H1 (cell line): Measurements from ENCODE around the gene PKD1L1. TPM values are rescaled to one million over a fixed set of nuclear protein-coding genes. Genes with fewer than 3 reads are reported as not detected.

ENCODE experiments used
- ATF2 ChIP-seq: IDR thresholded peaks from 2 replicates; pipeline ENCODE4 v1.6.1; 2012; ENCODE audit warnings: low read length, inconsistent platforms
- EP300 ChIP-seq, 2 experiments: IDR thresholded peaks; 1 replicate in 1 of 2; 2 replicates in 1 of 2; pipeline ENCODE4 v1.6.1; 2011 to 2012; ENCODE audit warnings: low read depth in 2 of 2, low read length in 2 of 2, mild to moderate bottlenecking in 2 of 2, borderline replicate concordance in 1 of 2, inconsistent platforms in 1 of 2, moderate library complexity in 1 of 2
- KDM1A ChIP-seq: fragments of 200-600, 300-600 bp; sonication (generic); IDR thresholded peaks from 2 replicates; pipeline ENCODE4 v1.7.1; 2016; ENCODE audit warnings: mild to moderate bottlenecking, low read length, borderline replicate concordance
- TCF12 ChIP-seq: IDR thresholded peaks from 2 replicates; pipeline ENCODE4 v1.6.1; 2011; ENCODE audit warnings: low read depth, mild to moderate bottlenecking, low read length
- polyA plus RNA-seq, 7 experiments: library from polyadenylated mRNA; depleted of rRNA in 3 of 7; stranded (reverse) in 5 of 7; unstranded in 2 of 7; fragments of >200 nt in 5 of 7; fragments of 200-250 nt in 2 of 7; gene quantifications; 1 replicate in 5 of 7; 2 replicates in 1 of 7; 4 replicates in 1 of 7; pipeline versions ENCODE4 v1.2.1 to v1.2.3, GENCODE V29; 2011 to 2013; ENCODE audit warnings: missing spikeins in 2 of 7, mixed read lengths in 2 of 7
- total RNA-seq: library from RNA; stranded (reverse); fragmentation: NEBNext Ultra II Directional; extraction: Animal tissue kit (Norgen Biotek cat#: 25700); gene quantifications from 2 replicates; pipeline ENCODE4 v1.2.1, GENCODE V29; 2021

Gene PKD1L1
- total and polyA plus RNA-seq, 2 of the 8 experiments (the other 6 are each of a cell fraction or from before 2014, with no cell fraction given) = 0.22 to 0.35 TPM

GRCh38 chr7:47757921-47758411 lies 190.3 kb downstream of the PKD1L1 start (continued):
- TF ChIP-seq TCF12 (no peak), EP300 (IDR thresholded peaks at IDR 0.05; ENCODE audit: borderline replicate concordance in 1 of 2, low read depth in 2 of 2, low read length in 2 of 2) (no peak), KDM1A (no peak), ATF2 (no peak)
